Parathyroid adenoma (tissue), 2 donors: ENCODE results near the gene CHN1.

Experiments
- H2AFZ ChIP-seq: fragments of 300-600 bp; sonication (generic); one replicate; pipeline ENCODE4 v1.7.0; 2017; ENCODE audit warnings: antibody characterized with exemption, mild to moderate bottlenecking
- H3K27ac ChIP-seq: fragments of 300-600 bp; sonication (generic); one replicate; pipeline ENCODE4 v1.7.0; 2017
- H3K27me3 ChIP-seq: fragments of 300-600 bp; sonication (generic); one replicate; pipeline ENCODE4 v1.7.0; 2017; ENCODE audit warnings: low read length; ENCODE audit not compliant: control insufficient read depth, insufficient read depth
- H3K36me3 ChIP-seq: fragments of 300-600 bp; sonication (generic); one replicate; pipeline ENCODE4 v1.7.0; 2017; ENCODE audit warnings: low read length; ENCODE audit not compliant: control insufficient read depth, insufficient read depth
- H3K4me1 ChIP-seq: fragments of 300-600 bp; sonication (generic); one replicate; pipeline ENCODE4 v1.7.0; 2017; ENCODE audit warnings: control low read depth
- H3K4me2 ChIP-seq: fragments of 300-600 bp; sonication (generic); one replicate; pipeline ENCODE4 v1.7.0; 2017; ENCODE audit warnings: low read length
- H3K4me3 ChIP-seq: fragments of 300-600 bp; sonication (generic); one replicate; pipeline ENCODE4 v1.7.0; 2017; ENCODE audit warnings: low read depth, low read length
- H3K79me2 ChIP-seq: fragments of 300-600 bp; sonication (generic); one replicate; pipeline ENCODE4 v1.7.0; 2017; ENCODE audit warnings: control low read depth
- H3K9ac ChIP-seq: fragments of 300-600 bp; sonication (generic); one replicate; pipeline ENCODE4 v1.7.0; 2017; ENCODE audit warnings: mild to moderate bottlenecking
- H3K9me3 ChIP-seq: fragments of 300-600 bp; sonication (generic); one replicate; pipeline ENCODE4 v1.7.0; 2017; ENCODE audit warnings: low read length; ENCODE audit not compliant: control insufficient read depth
- TF ChIP-seq, protein P1 (sequence below): fragments of 300-600 bp; sonication (generic); IDR thresholded peaks from one replicate; pipeline ENCODE4 v1.7.0; 2017; ENCODE audit warnings: antibody characterized with exemption, mild to moderate bottlenecking
- donor health status: primary hyperparathyroidism.

CHN1 gene

GRCh38 chr2:174784909-174785308, 220.3 kb downstream of the CHN1 start:
- Histone ChIP-seq H3K9me3 (no peaks in the 10 kb centered on the region), H3K9ac (no peak overlapping the region), H2AFZ (no peak overlapping the region), H3K27me3 (no peaks in the 10 kb centered on the region), H3K4me2 (no peak overlapping the region), H3K4me1 (peaks cover 6% of the 10 kb centered on the region), H3K27ac (no peak overlapping the region), H3K79me2 (no peaks in the 10 kb centered on the region), H3K4me3 (no peak overlapping the region), H3K36me3 (no peaks in the 10 kb centered on the region)
- TF ChIP-seq, protein P1, sequence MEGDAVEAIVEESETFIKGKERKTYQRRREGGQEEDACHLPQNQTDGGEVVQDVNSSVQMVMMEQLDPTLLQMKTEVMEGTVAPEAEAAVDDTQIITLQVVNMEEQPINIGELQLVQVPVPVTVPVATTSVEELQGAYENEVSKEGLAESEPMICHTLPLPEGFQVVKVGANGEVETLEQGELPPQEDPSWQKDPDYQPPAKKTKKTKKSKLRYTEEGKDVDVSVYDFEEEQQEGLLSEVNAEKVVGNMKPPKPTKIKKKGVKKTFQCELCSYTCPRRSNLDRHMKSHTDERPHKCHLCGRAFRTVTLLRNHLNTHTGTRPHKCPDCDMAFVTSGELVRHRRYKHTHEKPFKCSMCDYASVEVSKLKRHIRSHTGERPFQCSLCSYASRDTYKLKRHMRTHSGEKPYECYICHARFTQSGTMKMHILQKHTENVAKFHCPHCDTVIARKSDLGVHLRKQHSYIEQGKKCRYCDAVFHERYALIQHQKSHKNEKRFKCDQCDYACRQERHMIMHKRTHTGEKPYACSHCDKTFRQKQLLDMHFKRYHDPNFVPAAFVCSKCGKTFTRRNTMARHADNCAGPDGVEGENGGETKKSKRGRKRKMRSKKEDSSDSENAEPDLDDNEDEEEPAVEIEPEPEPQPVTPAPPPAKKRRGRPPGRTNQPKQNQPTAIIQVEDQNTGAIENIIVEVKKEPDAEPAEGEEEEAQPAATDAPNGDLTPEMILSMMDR, result no peak

DNA sequence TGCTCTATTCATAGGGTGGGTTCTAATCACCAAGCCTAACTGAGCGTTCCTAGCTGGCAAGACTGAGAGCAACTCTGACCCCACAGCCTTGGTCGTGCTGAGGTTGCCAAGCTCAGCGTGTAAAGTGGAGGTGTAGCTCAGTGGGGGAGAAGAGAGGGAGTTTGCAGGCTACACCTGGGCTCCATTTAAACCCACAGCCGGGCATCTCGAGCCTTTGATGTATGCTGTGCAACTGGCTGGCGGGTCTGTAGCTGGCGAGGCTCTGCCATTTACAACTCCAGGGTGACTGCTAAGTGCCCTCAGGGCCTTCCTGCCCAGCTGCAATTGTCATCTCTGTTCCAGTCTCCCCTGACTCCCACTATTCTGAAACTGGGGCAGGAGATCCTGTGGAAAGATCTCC, 220.9 kb downstream of the CHN1 start:
- Histone ChIP-seq H3K36me3 (no peaks in the 10 kb centered on the region), H3K9ac (no peak overlapping the region), H3K79me2 (no peaks in the 10 kb centered on the region), H3K27ac (no peak overlapping the region), H3K27me3 (no peaks in the 10 kb centered on the region), H3K4me2 (no peak overlapping the region), H2AFZ (no peak overlapping the region), H3K4me1 (peaks cover 6% of the 10 kb centered on the region), H3K9me3 (no peaks in the 10 kb centered on the region), H3K4me3 (no peak overlapping the region)
- TF ChIP-seq, protein P1, result no peak

DNA sequence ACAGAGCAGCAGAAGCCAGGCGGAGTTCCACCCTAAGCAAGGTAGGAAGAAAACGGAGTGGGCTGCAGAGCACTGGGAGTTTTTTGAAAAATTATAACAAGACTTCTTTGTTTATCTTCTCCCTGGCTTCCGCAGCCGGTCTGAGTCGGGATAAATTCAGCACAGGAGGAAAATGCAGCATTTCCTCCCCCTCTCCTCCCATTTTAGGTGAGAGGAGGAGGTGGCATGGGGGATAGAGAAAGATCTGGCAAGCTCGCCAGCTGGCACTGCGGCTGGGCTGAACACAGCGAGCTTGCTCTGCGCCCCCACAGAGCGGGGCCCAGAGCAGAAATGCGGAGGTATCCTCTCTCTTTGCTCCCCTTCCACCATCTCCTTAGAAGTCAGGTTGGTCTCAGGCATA, 223.2 kb downstream of the CHN1 start:
- TF ChIP-seq, protein P1, result no peak
- no peaks in the 10 kb centered on the region for H3K79me2 ChIP-seq
- H3K4me1 ChIP-seq, result peaks cover 6% of the 10 kb centered on the region
- H3K4me3 ChIP-seq, result no peak overlapping the region
- no peak overlapping the region for H3K27ac ChIP-seq
- H3K27me3 ChIP-seq, result no peaks in the 10 kb centered on the region
- no peak overlapping the region for H3K9ac ChIP-seq
- H3K4me2 ChIP-seq, result no peak overlapping the region
- no peaks in the 10 kb centered on the region for H3K9me3 ChIP-seq
- no peaks in the 10 kb centered on the region for H3K36me3 ChIP-seq
- H2AFZ ChIP-seq, result no peak overlapping the region

DNA sequence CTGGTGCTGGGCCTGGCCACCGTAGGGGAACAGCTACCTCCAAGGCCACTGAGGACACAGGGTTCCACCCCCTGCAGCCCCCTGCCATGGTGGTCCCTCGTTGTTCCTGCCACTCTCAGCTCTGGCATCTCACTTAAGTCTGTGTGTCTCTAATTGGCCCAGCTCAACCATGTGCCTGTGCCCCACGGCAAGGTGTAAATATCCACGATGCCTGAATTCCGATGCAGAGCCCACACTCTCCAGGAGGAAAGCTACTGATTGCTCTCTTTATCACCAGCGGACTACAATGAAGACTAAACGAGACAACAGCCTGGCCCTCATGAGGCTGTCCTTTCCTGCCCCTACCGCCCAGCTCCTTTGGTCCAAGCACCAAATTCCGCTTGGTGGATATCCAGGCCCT, 223.9 kb downstream of the CHN1 start:
- no peaks in the 10 kb centered on the region for H3K79me2 ChIP-seq
- no peak overlapping the region for H3K4me3 ChIP-seq
- H3K36me3 ChIP-seq, result no peaks in the 10 kb centered on the region
- TF ChIP-seq, protein P1, result no peak
- H3K4me1 ChIP-seq, result peaks cover 6% of the 10 kb centered on the region
- H3K27ac ChIP-seq, result no peak overlapping the region
- H3K27me3 ChIP-seq, result no peaks in the 10 kb centered on the region
- H3K9me3 ChIP-seq, result no peaks in the 10 kb centered on the region
- H2AFZ ChIP-seq, result no peak overlapping the region
- no peak overlapping the region for H3K9ac ChIP-seq
- H3K4me2 ChIP-seq, result no peak overlapping the region

DNA sequence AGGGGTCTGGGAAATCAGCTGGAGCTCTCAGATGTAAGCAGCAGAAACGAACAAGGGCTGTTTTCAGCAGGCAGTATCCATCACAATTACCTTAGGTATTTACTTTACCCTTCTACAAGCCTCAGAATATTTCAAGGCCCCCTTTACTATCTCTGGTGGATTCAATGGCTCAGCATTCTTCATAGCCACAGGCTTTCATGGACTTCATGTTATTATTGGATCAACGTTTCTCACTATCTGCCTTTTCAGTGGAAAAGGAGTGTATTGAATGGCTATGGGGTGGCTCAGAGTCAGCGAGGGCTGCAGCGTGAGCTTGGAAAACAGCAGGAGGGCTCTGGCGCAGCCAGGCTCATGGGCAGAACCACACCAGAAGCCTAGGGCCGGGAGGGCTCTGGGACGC, 224.3 kb downstream of the CHN1 start:
- H3K4me2 ChIP-seq, result no peak overlapping the region
- H3K79me2 ChIP-seq, result no peaks in the 10 kb centered on the region

More for the DNA sequence above, 224.3 kb downstream of the CHN1 start:
- TF ChIP-seq, protein P1, result no peak
- no peaks in the 10 kb centered on the region for H3K27me3 ChIP-seq
- no peak overlapping the region for H2AFZ ChIP-seq
- H3K9me3 ChIP-seq, result no peaks in the 10 kb centered on the region
- H3K4me1 ChIP-seq, result peaks cover 6% of the 10 kb centered on the region
- H3K9ac ChIP-seq, result no peak overlapping the region
- H3K27ac ChIP-seq, result no peak overlapping the region
- no peaks in the 10 kb centered on the region for H3K36me3 ChIP-seq
- H3K4me3 ChIP-seq, result no peak overlapping the region
